Medulla oblongata (tissue), 1 donor: ENCODE results near the gene PXN.
A peak's percentile ranks its signal among the peaks of the same experiment; 100 is the strongest.
"Not testable (repeated sequence)": the region's sequence is repeated elsewhere in the genome, so short reads cannot be mapped to it uniquely, and the experiment has no call there.

ENCODE experiments used
- DNase-seq: peaks from one replicate; pipeline ENCODE4 v3.0.0-alpha.2; 2015; ENCODE audit errors: extremely low spot score

The PXN gene

DNA sequence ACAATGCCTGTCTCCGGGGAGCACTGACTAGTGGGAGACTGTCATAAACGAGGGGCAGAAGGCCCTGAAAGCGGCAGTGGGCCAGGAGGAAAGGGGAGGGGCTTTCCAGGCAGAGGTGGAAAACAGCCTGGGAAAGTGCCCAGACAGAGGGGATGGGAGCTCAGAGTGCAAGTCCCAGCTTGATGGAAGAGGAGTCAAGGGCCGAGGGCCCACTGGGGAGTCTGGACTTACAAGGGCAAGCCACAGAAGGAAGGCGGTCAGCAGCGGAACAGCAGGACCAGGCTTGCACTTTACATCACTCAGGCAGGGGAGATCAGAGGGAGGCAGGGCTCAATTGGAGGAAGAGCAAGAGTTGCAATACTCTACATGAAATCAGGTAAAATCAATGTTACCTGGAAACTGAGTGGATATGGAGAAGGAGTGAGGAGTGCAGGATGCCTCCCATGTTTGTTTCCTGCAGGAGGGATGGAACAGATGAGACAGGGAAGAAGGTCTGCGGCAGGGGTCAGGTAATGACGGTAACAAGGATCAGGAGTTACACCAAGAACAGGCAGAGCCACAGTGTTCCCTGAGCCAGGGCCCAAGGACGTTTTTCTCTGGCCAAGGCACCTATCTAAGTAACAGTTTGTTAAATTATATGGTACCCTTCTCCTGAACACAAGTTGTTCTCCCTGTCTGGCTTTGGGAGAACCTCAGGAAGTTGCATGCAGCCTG lies 23.8 kb downstream of the PXN start:
- DNase-seq: no peak

DNA sequence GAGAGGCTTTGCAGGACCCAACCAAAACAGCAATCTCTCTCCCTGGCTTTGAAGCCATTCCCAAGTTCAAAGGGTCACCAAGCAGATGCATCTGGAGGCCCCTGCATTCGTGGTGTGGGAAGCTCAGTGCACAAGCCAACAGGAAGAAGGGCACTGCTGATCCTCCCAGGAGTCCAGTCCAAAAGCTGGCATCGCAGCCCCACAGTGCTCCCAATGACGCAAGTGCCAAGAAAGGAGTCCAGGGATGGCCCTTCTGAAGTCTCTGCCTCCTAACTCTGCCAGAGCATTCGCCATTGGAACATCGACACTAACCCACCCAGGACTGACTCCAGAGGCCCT lies 25.1 kb downstream of the PXN start:
- DNase-seq: no peak

- DNase-seq: no peak
Measured at GRCh38 chr12:120239776-120240494, 25.6 kb downstream of the PXN start.

- no peak for DNase-seq
Measured at GRCh38 chr12:120238839-120239445, 26.6 kb downstream of the PXN start.

GRCh38 chr12:120238217-120238616 lies 27.3 kb downstream of the PXN start:
- no peak for DNase-seq

DNA sequence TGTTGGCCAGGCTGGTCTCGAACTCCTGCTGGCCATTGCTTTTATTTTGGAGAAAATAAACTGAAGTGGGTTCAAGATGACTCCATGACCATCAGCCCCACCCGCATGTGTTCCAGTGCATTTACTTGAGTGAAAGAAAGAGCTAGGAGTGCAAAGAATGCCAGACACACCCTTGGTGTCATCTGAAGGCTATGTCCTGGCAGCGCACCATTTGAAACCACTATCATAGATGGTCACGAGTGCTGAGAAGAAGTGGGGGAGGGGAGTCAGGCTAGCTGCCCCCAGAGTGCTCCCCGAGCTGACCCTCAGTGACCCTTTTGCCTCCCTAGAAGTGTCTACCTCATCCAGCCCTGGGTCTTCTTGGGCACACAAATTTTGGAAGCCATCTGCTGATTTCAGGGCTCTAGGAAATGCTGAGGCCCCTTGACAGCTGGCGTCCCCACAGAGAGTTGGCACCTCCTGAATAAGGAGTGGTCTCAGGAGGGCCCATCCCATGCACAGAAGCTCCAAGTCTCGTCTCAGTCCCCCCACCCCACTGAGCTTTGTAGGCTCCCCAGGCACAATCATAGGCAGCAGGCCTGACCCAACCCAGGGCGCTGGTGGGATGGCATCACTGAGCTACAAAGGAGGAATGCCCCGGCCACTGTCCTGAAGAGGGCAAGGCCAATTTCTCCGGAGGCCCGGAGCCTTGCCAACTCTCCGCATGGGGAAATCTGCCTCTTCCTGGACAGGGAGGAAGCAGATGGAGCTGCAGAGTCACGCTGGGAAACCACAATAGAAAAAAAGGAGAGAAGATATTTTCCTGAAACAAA lies 28.0 kb downstream of the PXN start:
- DNase-seq: peak; percentile 65

DNA sequence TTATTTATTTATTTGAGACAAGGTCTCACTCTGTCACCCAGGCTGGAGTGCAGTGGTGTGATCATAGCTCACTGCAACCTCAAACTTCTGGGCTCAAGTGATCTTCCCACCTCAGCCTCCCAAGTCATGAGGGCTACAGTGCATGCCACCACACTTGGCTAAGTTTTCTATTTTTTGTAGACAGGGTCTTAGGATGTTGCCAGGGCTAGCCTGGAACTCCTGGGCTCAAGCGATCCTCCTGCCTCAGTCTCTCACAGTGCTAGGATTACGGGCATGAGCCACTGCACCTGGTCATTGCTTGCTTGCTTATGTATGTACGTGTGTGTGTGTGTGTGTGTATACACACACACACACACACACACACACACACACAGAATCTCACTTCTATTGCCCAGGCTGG lies 28.7 kb downstream of the PXN start:
- not testable (repeated sequence) for DNase-seq

- no peak for DNase-seq
Measured at GRCh38 chr12:120235369-120236323, 29.9 kb downstream of the PXN start.

DNA sequence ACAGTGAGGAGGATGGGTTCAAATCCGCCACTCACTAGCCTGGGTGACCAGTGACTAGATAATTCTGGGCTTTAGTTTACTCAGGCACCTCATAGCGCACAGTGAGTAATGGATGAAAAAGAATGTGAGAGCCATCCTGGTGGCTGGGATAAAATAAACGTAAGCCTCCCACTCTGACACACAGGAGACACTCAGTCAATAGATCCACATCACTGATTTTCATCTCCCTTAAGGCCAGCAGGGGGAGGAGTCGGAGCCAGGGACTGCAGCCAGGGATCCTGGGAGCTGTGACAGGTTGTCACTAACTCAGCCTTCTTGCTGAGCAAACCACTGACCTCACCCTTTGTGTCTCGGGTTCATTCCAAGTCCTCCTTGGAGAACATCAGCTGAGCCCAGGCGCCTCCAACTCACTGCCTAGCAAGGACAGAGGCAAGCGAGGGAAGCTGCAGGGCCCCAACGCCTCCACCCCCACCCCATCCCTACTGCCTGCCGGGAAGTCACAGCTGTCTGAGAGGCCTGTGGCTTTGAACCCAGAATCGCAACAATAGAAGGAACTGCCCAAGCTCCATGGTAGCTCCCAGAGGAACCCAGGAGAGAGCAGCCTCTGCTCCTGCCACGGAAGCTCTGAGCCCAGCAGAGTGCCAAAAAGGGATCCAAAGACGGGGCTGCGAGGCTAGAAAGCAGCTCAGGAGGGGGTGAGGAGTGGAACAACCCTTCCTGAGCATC lies 30.7 kb downstream of the PXN start:
- DNase-seq: peak; percentile 94

DNA sequence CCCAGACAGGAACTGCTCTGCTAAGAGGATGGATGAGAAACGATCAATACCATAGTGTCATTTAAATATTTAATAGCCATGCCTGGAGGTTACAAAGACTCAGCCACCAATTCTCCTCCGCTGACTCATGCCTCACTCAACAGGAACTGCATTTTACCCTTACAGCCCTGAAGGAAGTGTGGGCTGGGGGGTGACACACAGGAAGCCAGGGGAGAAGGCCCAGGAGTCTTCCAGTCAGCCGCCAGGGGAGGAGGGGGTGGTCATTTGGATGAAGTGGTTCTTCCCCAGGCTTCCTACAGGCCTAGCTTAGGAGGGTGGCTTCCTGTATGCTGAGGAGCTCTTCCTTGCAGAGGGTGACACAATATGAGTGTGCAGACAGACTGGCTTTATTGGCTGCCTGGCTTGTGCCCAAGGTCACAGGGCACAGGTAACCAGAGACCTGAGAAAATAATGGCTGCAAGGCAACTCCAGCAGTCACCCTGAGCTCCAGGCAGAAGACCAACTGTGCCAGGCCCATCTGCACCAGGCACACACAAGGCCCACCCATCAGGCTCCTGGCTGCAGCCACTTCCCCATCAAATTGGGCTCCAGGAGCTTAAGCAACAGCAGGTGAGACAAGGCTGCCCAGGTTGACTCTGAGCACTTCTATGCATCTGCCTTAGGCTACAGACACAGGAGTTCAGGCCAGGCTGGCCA lies 34.1 kb downstream of the PXN start:
- no peak for DNase-seq

- DNase-seq: no peak
Measured at GRCh38 chr12:120230974-120231315, 34.6 kb downstream of the PXN start.

DNA sequence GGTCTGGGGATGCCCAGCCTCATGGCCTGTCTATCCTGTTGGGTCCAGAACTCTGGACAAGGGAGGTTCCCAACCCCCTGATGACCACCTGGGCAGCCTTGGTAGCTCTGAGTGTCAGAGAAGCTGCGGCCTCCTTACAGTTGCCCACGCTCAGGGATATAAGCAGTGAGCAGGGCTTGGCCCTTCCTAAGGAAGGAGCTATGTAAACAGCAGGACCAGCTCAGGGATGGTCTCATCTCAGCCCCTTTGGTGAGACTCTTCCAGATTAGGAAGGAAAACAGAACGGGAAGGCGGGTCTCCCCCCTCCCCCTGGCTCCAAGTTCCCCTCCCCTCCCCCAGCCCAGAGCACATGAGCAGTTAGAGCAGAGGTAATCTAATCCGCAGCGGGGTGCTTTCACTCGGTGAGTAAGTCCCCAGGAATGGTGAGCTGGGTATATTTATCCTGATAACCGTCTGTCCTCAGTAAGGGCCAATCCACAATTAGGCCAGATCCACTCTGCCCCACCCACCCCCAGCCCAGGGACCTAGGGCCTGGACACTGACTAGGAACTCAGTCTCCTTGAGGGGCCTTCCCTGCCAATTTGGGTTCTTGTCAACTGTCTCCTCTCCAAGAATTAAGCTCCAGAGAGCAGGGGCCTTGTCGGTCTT lies 35.1 kb downstream of the PXN start:
- no peak for DNase-seq

DNA sequence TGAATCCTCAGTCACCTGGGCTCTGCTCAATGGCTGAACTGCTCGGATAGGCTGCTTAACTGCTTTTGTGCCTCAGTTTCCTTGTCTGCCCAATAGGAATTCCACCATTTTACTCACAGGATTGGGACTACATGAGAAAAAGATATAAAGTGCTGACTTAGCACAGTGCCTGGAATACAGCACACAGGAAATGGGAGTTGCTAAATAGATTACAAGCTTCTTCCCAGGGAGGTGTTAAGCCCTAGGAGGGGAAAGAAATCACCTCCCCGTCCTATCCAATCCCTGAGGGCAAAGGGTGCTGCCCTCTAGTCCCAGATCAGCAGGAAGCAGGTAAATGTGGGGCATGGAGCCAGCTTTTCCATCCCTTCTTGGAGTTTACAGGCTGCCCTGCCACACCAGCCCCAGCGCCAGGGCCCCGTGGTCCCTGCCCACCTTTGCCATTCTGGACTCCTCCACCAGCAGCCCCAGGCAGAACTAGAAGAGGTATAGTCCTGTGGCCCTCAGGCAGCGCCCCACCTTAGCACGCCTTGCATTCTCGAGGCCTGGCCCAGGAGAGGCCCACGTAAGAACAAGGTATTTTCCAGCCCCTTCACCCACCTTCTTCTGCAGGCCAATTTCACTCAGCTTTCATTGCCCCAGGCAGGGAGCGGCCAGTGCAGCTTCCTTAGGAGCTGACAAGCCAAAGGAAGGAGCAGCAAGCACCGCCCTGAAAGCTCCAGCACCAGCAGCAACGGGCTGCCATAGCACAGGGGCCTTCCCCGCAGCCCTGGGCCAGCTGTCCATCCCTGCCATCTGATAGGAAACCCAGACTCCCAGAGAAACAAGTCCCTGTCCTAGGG lies 35.8 kb downstream of the PXN start:
- no peak for DNase-seq

DNA sequence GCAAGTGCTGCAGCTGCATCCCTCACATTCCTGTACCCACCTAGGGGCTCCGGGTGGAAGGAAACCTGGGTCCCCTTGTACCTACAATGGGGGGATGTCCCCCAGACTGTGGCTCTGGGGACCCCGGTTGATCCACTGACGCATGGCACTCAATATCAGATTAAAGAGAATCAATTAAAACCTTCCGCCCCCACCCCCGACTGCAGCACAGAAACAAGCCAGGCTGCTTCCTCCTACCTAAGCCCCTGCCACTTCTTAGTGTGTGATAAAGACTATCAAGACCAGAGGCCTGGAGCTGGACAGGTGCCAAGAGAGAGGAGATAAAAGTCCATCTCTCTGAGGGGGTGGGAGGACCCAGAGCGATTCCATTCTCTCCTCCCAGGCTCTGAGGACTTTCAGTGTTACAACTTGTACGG lies 36.5 kb downstream of the PXN start:
- no peak for DNase-seq

GRCh38 chr12:120228291-120229070 lies 37.0 kb downstream of the PXN start:
- DNase-seq: peak; percentile 91

GRCh38 chr12:120228041-120228290 lies 37.6 kb downstream of the PXN start:
- no peak for DNase-seq

DNA sequence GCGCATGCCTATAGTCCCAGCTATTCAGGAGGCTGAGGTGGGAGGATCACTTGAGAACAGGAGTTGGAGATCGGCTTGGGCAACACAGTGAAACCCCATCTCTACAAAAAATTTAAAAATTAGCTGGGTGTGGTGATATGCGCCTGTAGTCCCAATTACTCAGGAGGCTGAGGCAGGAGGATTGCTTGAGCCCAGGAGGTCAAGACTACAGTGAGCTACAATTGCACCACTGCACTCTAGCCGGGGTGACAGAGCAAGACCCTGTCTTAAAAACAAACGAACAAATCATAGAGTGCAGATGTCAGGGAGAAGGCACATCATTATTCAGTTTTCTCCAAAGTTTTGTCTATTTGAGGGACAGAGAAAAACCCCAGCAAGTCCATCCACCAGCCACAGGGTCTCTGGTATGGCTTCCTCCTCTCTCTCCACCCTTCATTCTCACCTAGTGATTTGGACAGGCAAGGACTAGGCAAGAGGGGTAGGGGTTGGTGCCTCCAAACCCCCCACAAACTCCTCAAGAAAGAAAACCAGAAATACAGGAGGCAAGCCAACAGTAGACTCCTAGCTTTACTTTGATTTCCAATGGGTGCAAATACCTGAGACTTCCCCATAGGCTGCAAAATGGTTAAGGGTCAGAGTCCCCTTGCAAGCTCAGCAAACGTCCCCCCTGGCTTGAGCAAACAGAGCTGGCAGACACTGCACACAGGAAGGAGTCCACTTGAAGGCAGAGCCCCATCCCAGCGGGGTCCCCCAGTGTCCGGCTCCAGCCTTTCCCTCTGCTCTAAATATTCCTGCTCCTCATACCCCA lies 38.1 kb downstream of the PXN start:
- no peak for DNase-seq
